ENCODE data around the gene ATMIN.

ATMIN gene

GRCh38 chr16:81040842-81041241, 5.2 kb downstream of the ATMIN start:
- H3K27me3 ChIP-seq (ENCODE audit: control insufficient read depth in 3 of 3, insufficient read depth in 3 of 3, low read depth in 1 of 3, low read length in 3 of 3) = no peaks in the 10 kb centered on the region
- peak overlapping the region; percentile 56 for H3K27ac ChIP-seq (replicated peaks; ENCODE audit: low read length)
- H3K4me2 ChIP-seq (ENCODE audit: insufficient read depth, low read length, poor library complexity, severe bottlenecking) = peak overlapping the region; percentile 21
- H3K4me1 ChIP-seq (ENCODE audit: control insufficient read depth in 2 of 2, insufficient read depth in 1 of 2, low read depth in 1 of 2, low read length in 2 of 2) = peaks cover 5 to 20% of the 10 kb centered on the region in 2 donors
- WGBS, 2 donors (ENCODE audit: extremely low coverage in 2 of 2, insufficient read length in 2 of 2, insufficient replicate concordance in 1 of 2) = no CpG with 5 or more reads among the region's 5 CpGs
- H2BK12ac ChIP-seq (ENCODE audit: low read length) = no peak overlapping the region
- no peak overlapping the region for H3K14ac ChIP-seq (ENCODE audit: low read length)
- no peak overlapping the region for H2AK5ac ChIP-seq (ENCODE audit: low read depth, low read length)
- no peak overlapping the region for H2AFZ ChIP-seq (ENCODE audit: low read length)
- no peak overlapping the region for H4K8ac ChIP-seq (ENCODE audit: low read depth, low read length)
- H3K4me3 ChIP-seq (ENCODE audit: low read length in 2 of 2) = no peak overlapping the region
- H2BK5ac ChIP-seq (ENCODE audit: low read length) = no peak overlapping the region
- no peak overlapping the region for H3K23ac ChIP-seq (ENCODE audit: low read depth, low read length, poor library complexity)
- H3K79me1 ChIP-seq (ENCODE audit: low read depth, low read length) = peaks cover 2% of the 10 kb centered on the region
- H3K9ac ChIP-seq (ENCODE audit: low read depth, low read length, poor library complexity) = no peak overlapping the region
- H3K4ac ChIP-seq (ENCODE audit: low read length) = no peak overlapping the region
- peaks cover 0 to under 1% of the 10 kb centered on the region in 2 donors for H3K9me3 ChIP-seq (replicated peaks in 1 of 2; ENCODE audit: control insufficient read depth in 2 of 2, insufficient read depth in 1 of 2, low read depth in 1 of 2, low read length in 2 of 2)
- H2BK120ac ChIP-seq (ENCODE audit: low read depth, low read length) = no peak overlapping the region
- no peak overlapping the region for H4K91ac ChIP-seq (ENCODE audit: low read depth, low read length, poor library complexity)
- no peak overlapping the region for H3K18ac ChIP-seq (ENCODE audit: low read length)
- peaks cover 33 to 85% of the 10 kb centered on the region in 2 donors for H3K36me3 ChIP-seq (replicated peaks in 1 of 2; ENCODE audit: control insufficient read depth in 2 of 2, insufficient read depth in 2 of 2, low read length in 2 of 2)
- peak; percentile 27 for DNase-seq (ENCODE audit: low spot score)
- H2BK15ac ChIP-seq (ENCODE audit: low read length) = no peak overlapping the region

- H3K18ac ChIP-seq (ENCODE audit: low read length) = no peak overlapping the region
- H3K27me3 ChIP-seq (ENCODE audit: control insufficient read depth in 3 of 3, insufficient read depth in 3 of 3, low read depth in 1 of 3, low read length in 3 of 3) = no peaks in the 10 kb centered on the region
- peaks cover 2% of the 10 kb centered on the region for H3K79me1 ChIP-seq (ENCODE audit: low read depth, low read length)
- no peak overlapping the region for H2BK15ac ChIP-seq (ENCODE audit: low read length)
- no peak overlapping the region for H3K9ac ChIP-seq (ENCODE audit: low read depth, low read length, poor library complexity)
- H3K36me3 ChIP-seq (replicated peaks in 1 of 2; ENCODE audit: control insufficient read depth in 2 of 2, insufficient read depth in 2 of 2, low read length in 2 of 2) = peaks cover 35 to 94% of the 10 kb centered on the region in 2 donors
- H3K14ac ChIP-seq (ENCODE audit: low read length) = no peak overlapping the region
- H3K4me3 ChIP-seq (ENCODE audit: low read length in 2 of 2) = no peak overlapping the region
- H3K9me3 ChIP-seq (replicated peaks in 1 of 2; ENCODE audit: control insufficient read depth in 2 of 2, insufficient read depth in 1 of 2, low read depth in 1 of 2, low read length in 2 of 2) = peaks cover 0 to 2% of the 10 kb centered on the region in 2 donors
- H4K91ac ChIP-seq (ENCODE audit: low read depth, low read length, poor library complexity) = no peak overlapping the region
- peaks cover 3 to 20% of the 10 kb centered on the region in 2 donors for H3K4me1 ChIP-seq (ENCODE audit: control insufficient read depth in 2 of 2, insufficient read depth in 1 of 2, low read depth in 1 of 2, low read length in 2 of 2)
- no CpG with 5 or more reads among the region's 4 CpGs for WGBS, 2 donors (ENCODE audit: extremely low coverage in 2 of 2, insufficient read length in 2 of 2, insufficient replicate concordance in 1 of 2)
- H3K27ac ChIP-seq (replicated peaks; ENCODE audit: low read length) = peak overlapping the region; percentile 77
- no peak overlapping the region for H4K8ac ChIP-seq (ENCODE audit: low read depth, low read length)
- H2BK5ac ChIP-seq (ENCODE audit: low read length) = no peak overlapping the region
- no peak overlapping the region for H2AFZ ChIP-seq (ENCODE audit: low read length)
- no peak overlapping the region for H3K23ac ChIP-seq (ENCODE audit: low read depth, low read length, poor library complexity)
- no peak overlapping the region for H2BK120ac ChIP-seq (ENCODE audit: low read depth, low read length)
- no peak overlapping the region for H2AK5ac ChIP-seq (ENCODE audit: low read depth, low read length)
- no peak overlapping the region for H2BK12ac ChIP-seq (ENCODE audit: low read length)
- no peak overlapping the region for H3K4ac ChIP-seq (ENCODE audit: low read length)
- H3K4me2 ChIP-seq (ENCODE audit: insufficient read depth, low read length, poor library complexity, severe bottlenecking) = no peak overlapping the region
- DNase-seq (ENCODE audit: low spot score) = no peak
Measured at GRCh38 chr16:81041696-81042095, 6.1 kb downstream of the ATMIN start.

- Histone ChIP-seq H3K27me3 (ENCODE audit: control insufficient read depth in 3 of 3, insufficient read depth in 3 of 3, low read depth in 1 of 3, low read length in 3 of 3) (no peaks in the 10 kb centered on the region), H3K4me3 (ENCODE audit: low read length in 2 of 2) (no peak overlapping the region), H3K4me1 (ENCODE audit: control insufficient read depth in 2 of 2, insufficient read depth in 1 of 2, low read depth in 1 of 2, low read length in 2 of 2) (peaks cover 0 to 18% of the 10 kb centered on the region in 2 donors), H4K91ac (ENCODE audit: low read depth, low read length, poor library complexity) (no peak overlapping the region), H3K9ac (ENCODE audit: low read depth, low read length, poor library complexity) (no peak overlapping the region), H2AFZ (ENCODE audit: low read length) (no peak overlapping the region), H3K18ac (ENCODE audit: low read length) (no peak overlapping the region), H3K9me3 (replicated peaks in 1 of 2; ENCODE audit: control insufficient read depth in 2 of 2, insufficient read depth in 1 of 2, low read depth in 1 of 2, low read length in 2 of 2) (peaks cover 0 to 4% of the 10 kb centered on the region in 2 donors), H3K14ac (ENCODE audit: low read length) (no peak overlapping the region), H3K36me3 (replicated peaks in 1 of 2; ENCODE audit: control insufficient read depth in 2 of 2, insufficient read depth in 2 of 2, low read length in 2 of 2) (peaks cover 35 to 87% of the 10 kb centered on the region in 2 donors), H3K27ac (replicated peaks; ENCODE audit: low read length) (no peak overlapping the region), H2BK12ac (ENCODE audit: low read length) (no peak overlapping the region), H2BK5ac (ENCODE audit: low read length) (no peak overlapping the region), H3K4me2 (ENCODE audit: insufficient read depth, low read length, poor library complexity, severe bottlenecking) (no peak overlapping the region), H3K79me1 (ENCODE audit: low read depth, low read length) (peaks cover 2% of the 10 kb centered on the region), H3K4ac (ENCODE audit: low read length) (no peak overlapping the region), H2BK15ac (ENCODE audit: low read length) (no peak overlapping the region), H2BK120ac (ENCODE audit: low read depth, low read length) (no peak overlapping the region), H4K8ac (ENCODE audit: low read depth, low read length) (no peak overlapping the region), H3K23ac (ENCODE audit: low read depth, low read length, poor library complexity) (no peak overlapping the region), H2AK5ac (ENCODE audit: low read depth, low read length) (no peak overlapping the region)
- no peak for DNase-seq (ENCODE audit: low spot score)
- WGBS, 2 donors (ENCODE audit: extremely low coverage in 2 of 2, insufficient read length in 2 of 2, insufficient replicate concordance in 1 of 2) = no CpG with 5 or more reads among the region's 2 CpGs
Measured at GRCh38 chr16:81042821-81043220, 7.2 kb downstream of the ATMIN start.

DNA sequence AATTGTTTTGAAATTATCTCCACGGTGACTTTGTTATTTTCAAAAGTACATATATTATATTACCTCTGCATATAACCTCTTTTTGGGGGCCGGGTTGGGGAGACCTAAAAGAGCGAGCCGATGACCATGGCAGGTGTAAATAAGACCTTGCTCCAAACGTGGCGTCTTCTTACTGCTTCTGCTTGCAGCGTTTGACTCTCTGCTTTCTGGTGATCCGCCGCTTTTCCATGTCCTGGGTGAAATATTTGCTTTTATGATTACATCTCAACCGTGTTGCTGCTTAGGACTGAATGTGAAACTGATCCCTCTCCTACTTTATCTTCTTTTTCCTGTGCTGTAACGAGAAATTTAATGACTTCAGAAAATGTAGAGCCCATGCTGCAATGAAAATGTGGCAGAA, 18.1 kb downstream of the ATMIN start:
- H3K4me2 ChIP-seq (ENCODE audit: insufficient read depth, low read length, poor library complexity, severe bottlenecking) = no peak overlapping the region
- no peak for DNase-seq (ENCODE audit: low spot score)
- H2AK5ac ChIP-seq (ENCODE audit: low read depth, low read length) = no peak overlapping the region
- no peak overlapping the region for H4K8ac ChIP-seq (ENCODE audit: low read depth, low read length)
- H3K9me3 ChIP-seq (replicated peaks in 1 of 2; ENCODE audit: control insufficient read depth in 2 of 2, insufficient read depth in 1 of 2, low read depth in 1 of 2, low read length in 2 of 2) = peaks cover 1 to 4% of the 10 kb centered on the region in 2 donors
- no peak overlapping the region for H3K4me3 ChIP-seq (ENCODE audit: low read length in 2 of 2)
- H3K4me1 ChIP-seq (ENCODE audit: control insufficient read depth in 2 of 2, insufficient read depth in 1 of 2, low read depth in 1 of 2, low read length in 2 of 2) = no peaks in the 10 kb centered on the region
- no peak overlapping the region for H3K4ac ChIP-seq (ENCODE audit: low read length)
- no peak overlapping the region for H2AFZ ChIP-seq (ENCODE audit: low read length)
- H4K91ac ChIP-seq (ENCODE audit: low read depth, low read length, poor library complexity) = no peak overlapping the region
- no peak overlapping the region for H2BK120ac ChIP-seq (ENCODE audit: low read depth, low read length)
- H3K18ac ChIP-seq (ENCODE audit: low read length) = no peak overlapping the region
- H2BK12ac ChIP-seq (ENCODE audit: low read length) = no peak overlapping the region
- no peaks in the 10 kb centered on the region for H3K36me3 ChIP-seq (replicated peaks in 1 of 2; ENCODE audit: control insufficient read depth in 2 of 2, insufficient read depth in 2 of 2, low read length in 2 of 2)
- WGBS, 2 donors (ENCODE audit: extremely low coverage in 2 of 2, insufficient read length in 2 of 2, insufficient replicate concordance in 1 of 2) = no CpG with 5 or more reads among the region's 11 CpGs
- H3K9ac ChIP-seq (ENCODE audit: low read depth, low read length, poor library complexity) = no peak overlapping the region
- peaks cover 2% of the 10 kb centered on the region for H3K79me1 ChIP-seq (ENCODE audit: low read depth, low read length)
- H2BK5ac ChIP-seq (ENCODE audit: low read length) = no peak overlapping the region
- H3K14ac ChIP-seq (ENCODE audit: low read length) = no peak overlapping the region
- H3K23ac ChIP-seq (ENCODE audit: low read depth, low read length, poor library complexity) = no peak overlapping the region
- H2BK15ac ChIP-seq (ENCODE audit: low read length) = no peak overlapping the region
- no peaks in the 10 kb centered on the region for H3K27me3 ChIP-seq (ENCODE audit: control insufficient read depth in 3 of 3, insufficient read depth in 3 of 3, low read depth in 1 of 3, low read length in 3 of 3)
- no peak overlapping the region for H3K27ac ChIP-seq (replicated peaks; ENCODE audit: low read length)

Data from neuronal stem cell (in vitro differentiated cells).